GM23248 (cell line): ENCODE measurements around the gene KDF1. TPM values are rescaled to one million over a fixed set of nuclear protein-coding genes. Genes with fewer than 3 reads are reported as not detected.

Experiments used
- DNase-seq: peaks from one replicate; pipeline ENCODE4 v3.0.0-alpha.2; 2015
- H2AFZ ChIP-seq: fragments of 200-600 bp; sonication (generic); 2 replicates; pipeline ENCODE4 v1.6.1; 2016; ENCODE audit warnings: antibody characterized with exemption
- H3F3A ChIP-seq: fragments of 200-600 bp; sonication (generic); 2 replicates; pipeline ENCODE4 v1.6.1; 2016; ENCODE audit warnings: mild to moderate bottlenecking, antibody characterized with exemption, mixed run types; ENCODE audit not compliant: insufficient read depth
- H3K27ac ChIP-seq: fragments of 200-600 bp; sonication (generic); 2 replicates; pipeline ENCODE4 v1.5.1; 2016; ENCODE audit warnings: mild to moderate bottlenecking
- H3K27me3 ChIP-seq: fragments of 200-600 bp; sonication (generic); replicated peaks from 2 replicates; pipeline ENCODE4 v1.6.1; 2016; ENCODE audit warnings: mild to moderate bottlenecking; ENCODE audit not compliant: insufficient read depth
- H3K36me3 ChIP-seq: fragments of 200-600 bp; sonication (generic); 2 replicates; pipeline ENCODE4 v1.6.1; 2016; ENCODE audit warnings: low read depth, mild to moderate bottlenecking
- H3K4me1 ChIP-seq: fragments of 200-600 bp; sonication (generic); 2 replicates; pipeline ENCODE4 v1.6.1; 2016; ENCODE audit warnings: mild to moderate bottlenecking; ENCODE audit not compliant: insufficient read depth
- H3K4me2 ChIP-seq: fragments of 200-600 bp; sonication (generic); one replicate; pipeline ENCODE4 v1.6.1; 2016; ENCODE audit warnings: mild to moderate bottlenecking; ENCODE audit not compliant: unreplicated experiment
- H3K4me3 ChIP-seq: fragments of 200-600 bp; sonication (generic); 2 replicates; pipeline ENCODE4 v1.5.1; 2016; ENCODE audit warnings: mild to moderate bottlenecking
- H3K79me2 ChIP-seq: fragments of 200-600 bp; sonication (generic); 2 replicates; pipeline ENCODE4 v1.6.1; 2016; ENCODE audit warnings: mild to moderate bottlenecking; ENCODE audit not compliant: insufficient read depth
- H3K9ac ChIP-seq: fragments of 200-600 bp; sonication (generic); 2 replicates; pipeline ENCODE4 v1.6.1; 2016; ENCODE audit warnings: mild to moderate bottlenecking
- H3K9me2 ChIP-seq: fragments of 200-600 bp; sonication (generic); 2 replicates; pipeline ENCODE4 v1.6.1; 2016; ENCODE audit warnings: mixed run types, mild to moderate bottlenecking, moderate library complexity; ENCODE audit not compliant: insufficient read depth
- H3K9me3 ChIP-seq: fragments of 200-600 bp; sonication (generic); one replicate; pipeline ENCODE4 v1.6.1; 2017; ENCODE audit warnings: low read depth
- H4K20me1 ChIP-seq: fragments of 200-600 bp; sonication (generic); 2 replicates; pipeline ENCODE4 v1.6.0; 2016; ENCODE audit not compliant: insufficient read depth
- EZH2 ChIP-seq: fragments of 200-600 bp; sonication (generic); IDR thresholded peaks from 2 replicates; pipeline ENCODE4 v1.6.1; 2018; ENCODE audit warnings: antibody characterized with exemption, mild to moderate bottlenecking; ENCODE audit not compliant: insufficient read depth, poor library complexity, severe bottlenecking
- EZH2phosphoT487 ChIP-seq: fragments of 200-600 bp; sonication (generic); IDR thresholded peaks from 2 replicates; pipeline ENCODE4 v1.6.1; 2018; ENCODE audit warnings: antibody characterized with exemption, moderate library complexity, mild to moderate bottlenecking, low read depth; ENCODE audit not compliant: insufficient read depth
- WGBS, 2 experiments: methylation state at CpG; one replicate each; pipeline ENCODE4 v1.1.6; 2015 to 2017; ENCODE audit warnings: low lambda C conversion rate in 2 of 2, low coverage in 1 of 2; ENCODE audit errors: missing lambda C conversion rate in 2 of 2; 5-methylcytosine and 5-hydroxymethylcytosine counted together
- in situ Hi-C: fragments of 300-500 bp; cut with MboI; formaldehyde crosslinking; loops from 2 replicates; pipeline ENCODE4 v1.15.0; 2020
- polyA plus RNA-seq: library from polyadenylated mRNA; unstranded; fragments of >200 nt; fragmentation: Nextera tagmentation; extraction: Ambion mirVana; gene quantifications from 2 replicates; pipeline ENCODE4 v1.2.1, GENCODE V29; 2016
- total RNA-seq: library from RNA; depleted of rRNA; stranded (reverse); fragments of >200 nt; shearing (Covaris generic); gene quantifications from 2 replicates; pipeline ENCODE4 v1.2.3, GENCODE V29; 2014

KDF1 gene
- total and polyA plus RNA-seq, 2 experiments from 2014 or later, result not detected

- 97 to 100% methylated on average over 2 of the region's 2 CpGs for WGBS, 2 experiments
- H3K36me3 ChIP-seq, result peaks cover 26% of the 10 kb centered on the region
Measured at GRCh38 chr1:26938659-26939025, 21.6 kb downstream of the KDF1 start.

DNA sequence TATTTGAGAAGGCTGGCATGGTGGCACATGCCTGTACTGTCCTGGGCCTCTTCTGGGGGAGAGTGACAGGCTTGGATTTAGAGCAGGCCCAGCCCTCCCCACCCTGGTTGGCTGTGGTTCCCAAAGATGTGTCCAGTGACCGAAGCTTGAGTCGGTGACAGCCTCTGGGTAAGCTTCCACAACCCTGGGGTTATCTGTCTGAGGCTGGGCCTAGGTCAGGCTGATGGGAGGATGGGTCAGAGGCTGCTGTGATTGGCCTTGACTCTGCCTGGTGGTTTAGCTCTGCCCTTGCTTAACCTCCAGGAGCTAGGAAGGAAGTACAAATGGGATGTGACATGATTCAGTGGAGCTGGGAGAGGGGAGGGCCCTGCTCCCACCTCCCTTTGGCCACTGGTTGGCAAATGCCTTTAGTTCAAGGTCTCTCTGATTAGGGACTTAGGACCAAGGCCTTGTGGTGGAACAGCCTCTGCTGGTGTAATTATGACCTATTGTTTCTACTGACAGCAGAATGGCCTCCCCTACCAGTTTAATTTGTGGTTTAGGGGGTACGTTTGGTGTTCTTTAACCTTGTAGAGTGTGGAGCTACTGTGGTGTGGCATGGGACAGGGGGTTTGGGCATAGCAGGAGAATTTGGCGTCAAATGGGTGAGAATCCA is 22.1 kb downstream of the KDF1 start:
- peaks cover 7% of the 10 kb centered on the region for H3F3A ChIP-seq
- H3K4me2 ChIP-seq, result no peak overlapping the region
- no peaks in the 10 kb centered on the region for H4K20me1 ChIP-seq
- peaks cover 21% of the 10 kb centered on the region for H3K36me3 ChIP-seq
- no peak overlapping the region for H3K27ac ChIP-seq
- H3K4me3 ChIP-seq, result no peak overlapping the region
- H3K4me1 ChIP-seq, result peaks cover 15% of the 10 kb centered on the region
- H3K9me3 ChIP-seq, result no peaks in the 10 kb centered on the region
- TF ChIP-seq EZH2 (no peak), EZH2phosphoT487 (no peak)
- 95 to 100% methylated on average over 4 of the region's 4 CpGs for WGBS, 2 experiments
- no peak overlapping the region for H2AFZ ChIP-seq
- in situ Hi-C loops, result no loop called here
- H3K9ac ChIP-seq, result no peak overlapping the region
- no peaks in the 10 kb centered on the region for H3K9me2 ChIP-seq
- H3K27me3 ChIP-seq, result no peaks in the 10 kb centered on the region
- H3K79me2 ChIP-seq, result peaks cover 64% of the 10 kb centered on the region
- no peak for DNase-seq

More at GRCh38 chr1:26938659-26939025, 21.6 kb downstream of the KDF1 start:
- Histone ChIP-seq H3K79me2 (peaks cover 61% of the 10 kb centered on the region), H3K27ac (no peak overlapping the region), H3K9me2 (no peaks in the 10 kb centered on the region), H3K27me3 (no peaks in the 10 kb centered on the region), H3F3A (peaks cover 7% of the 10 kb centered on the region), H4K20me1 (no peaks in the 10 kb centered on the region), H3K4me3 (no peak overlapping the region), H3K9me3 (no peaks in the 10 kb centered on the region), H3K9ac (no peak overlapping the region), H3K4me2 (no peak overlapping the region), H2AFZ (no peak overlapping the region), H3K4me1 (peaks cover 15% of the 10 kb centered on the region)
- DNase-seq, result no peak
- in situ Hi-C loops, result no loop called here
- TF ChIP-seq EZH2, result no peak
- no peak for TF ChIP-seq EZH2phosphoT487

GRCh38 chr1:26936823-26937222 is 23.4 kb downstream of the KDF1 start:
- Histone ChIP-seq H3K79me2 (peaks cover 76% of the 10 kb centered on the region), H3K27me3 (no peaks in the 10 kb centered on the region), H3K4me2 (no peak overlapping the region), H3K4me3 (no peak overlapping the region), H3K9me3 (no peaks in the 10 kb centered on the region), H3K4me1 (peaks cover 15% of the 10 kb centered on the region), H4K20me1 (no peaks in the 10 kb centered on the region), H3K9ac (no peak overlapping the region), H3K9me2 (no peaks in the 10 kb centered on the region), H3K27ac (no peak overlapping the region), H2AFZ (no peak overlapping the region), H3F3A (peaks cover 7% of the 10 kb centered on the region), H3K36me3 (peaks cover 17% of the 10 kb centered on the region)
- 80 to 83% methylated on average over 6 of the region's 6 CpGs for WGBS, 2 experiments
- in situ Hi-C loops, result no loop called here
- DNase-seq, result no peak
- TF ChIP-seq EZH2 (no peak), EZH2phosphoT487 (no peak)

- peaks cover 36% of the 10 kb centered on the region for H3K36me3 ChIP-seq
- WGBS, 2 experiments, result 83 to 88% methylated on average over 3 of the region's 3 CpGs
- H4K20me1 ChIP-seq, result no peaks in the 10 kb centered on the region
- H3K9me2 ChIP-seq, result no peaks in the 10 kb centered on the region
- no peak overlapping the region for H2AFZ ChIP-seq
- H3K9ac ChIP-seq, result no peak overlapping the region
- DNase-seq, result no peak
- peaks cover 83% of the 10 kb centered on the region for H3K79me2 ChIP-seq
- H3K4me1 ChIP-seq, result no peaks in the 10 kb centered on the region
- H3K27ac ChIP-seq, result no peak overlapping the region
- no peaks in the 10 kb centered on the region for H3K27me3 ChIP-seq
- no peaks in the 10 kb centered on the region for H3F3A ChIP-seq
- in situ Hi-C loops, result no loop called here
- no peaks in the 10 kb centered on the region for H3K9me3 ChIP-seq
- no peak overlapping the region for H3K4me2 ChIP-seq
- TF ChIP-seq EZH2 (no peak), EZH2phosphoT487 (no peak)
- no peak overlapping the region for H3K4me3 ChIP-seq
Measured at GRCh38 chr1:26932531-26932930, 27.7 kb downstream of the KDF1 start.

DNA sequence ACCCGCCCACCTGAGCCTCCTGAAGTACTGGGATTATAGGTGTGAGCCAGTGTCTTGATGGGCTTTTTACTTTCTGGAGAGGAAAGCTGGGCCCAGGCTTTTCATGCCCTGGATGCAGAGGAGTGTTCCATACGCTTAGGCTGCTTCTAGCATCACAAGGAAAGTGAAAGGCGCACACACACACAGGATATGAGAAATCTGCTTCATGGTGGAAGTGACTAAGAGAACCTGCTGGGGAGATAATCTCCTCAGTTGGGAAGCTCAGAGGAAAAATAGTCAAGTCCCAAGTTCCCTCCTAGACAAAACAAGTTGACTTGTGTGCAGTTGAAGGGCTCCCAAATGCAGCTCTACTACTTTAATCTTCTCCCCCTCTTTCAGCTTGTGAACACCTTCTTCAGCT is 36.6 kb downstream of the KDF1 start:
- no peak overlapping the region; the same call in 1 of the 2 replicates for H3K4me3 ChIP-seq
- no peak overlapping the region for H3K9ac ChIP-seq
- 87 to 90% methylated on average over 3 of the region's 3 CpGs for WGBS, 2 experiments
- H3K4me1 ChIP-seq, result peaks cover 15% of the 10 kb centered on the region; the same call in 1 of the 2 replicates
- no peaks in the 10 kb centered on the region for H3K9me2 ChIP-seq
- no peak overlapping the region for H2AFZ ChIP-seq
- no peaks in the 10 kb centered on the region for H4K20me1 ChIP-seq
- H3K9me3 ChIP-seq, result no peaks in the 10 kb centered on the region
- DNase-seq, result peak; percentile 46
- H3F3A ChIP-seq, result no peaks in the 10 kb centered on the region
- peaks cover 67% of the 10 kb centered on the region for H3K79me2 ChIP-seq
- TF ChIP-seq EZH2 (no peak), EZH2phosphoT487 (no peak)
- H3K27ac ChIP-seq, result no peak overlapping the region
- no peaks in the 10 kb centered on the region for H3K27me3 ChIP-seq
- peaks cover 30% of the 10 kb centered on the region for H3K36me3 ChIP-seq
- in situ Hi-C loops, result no loop called here
- H3K4me2 ChIP-seq, result no peak overlapping the region
